Frontal cortex (tissue), 4 donors: Measurements from ENCODE around the gene IL1RAPL1. TPM values are rescaled to one million over a fixed set of nuclear protein-coding genes. Genes with fewer than 3 reads are reported as not detected.
A peak's percentile ranks its signal among the peaks of the same experiment; 100 is the strongest.

Experiments
- DNase-seq, 2 donors: peaks; one replicate each; pipeline ENCODE4 v3.0.0; 2012; ENCODE audit warnings: low spot score in 2 of 2
- FAIRE-seq: peaks from 2 replicates; lab custom pipeline; 2012; peaks lifted over from hg19 to GRCh38; lab: Jason Lieb, UNC
- small RNA-seq: library from RNA; depleted of rRNA; stranded (forward); fragments of <200 nt; gene quantifications from one replicate; pipeline ENCODE3, GENCODE V24; 2014
- total RNA-seq: library from RNA; depleted of rRNA; stranded (reverse); fragments of >200 nt; gene quantifications from one replicate; pipeline ENCODE4 v1.2.3, GENCODE V29; 2014
- donor health status: control.
- donor health status: control.
- donor health status: control.

Gene IL1RAPL1
- total RNA-seq, 1 donor from 2014 or later, result 14.3 TPM

DNA sequence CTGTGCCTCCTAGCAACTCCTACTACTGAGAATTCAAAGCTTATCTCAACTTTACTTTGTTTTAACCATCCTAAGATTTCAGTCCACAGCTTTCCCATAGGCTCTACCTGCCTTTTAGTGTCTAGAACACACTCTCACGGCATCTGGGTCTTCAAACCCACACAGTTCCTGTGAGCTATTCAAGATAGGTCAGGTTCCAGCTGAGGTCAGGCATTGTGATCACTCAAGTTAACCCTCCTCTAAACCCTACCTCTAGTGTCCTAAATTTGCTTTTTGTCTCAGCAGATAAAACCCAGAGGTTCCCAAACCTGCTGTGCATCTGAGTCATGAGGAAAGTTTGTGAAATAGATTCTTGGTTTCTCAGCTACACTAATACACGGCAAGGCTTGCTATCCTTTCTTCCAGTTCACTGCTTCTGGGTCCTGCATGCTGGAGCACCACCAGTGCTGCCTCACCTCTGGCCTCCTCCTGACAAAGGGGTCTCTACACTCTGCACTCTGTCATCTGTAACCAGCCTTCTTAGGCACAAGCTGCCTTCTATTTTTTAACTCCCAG is 1303.5 kb downstream of the IL1RAPL1 start:
- DNase-seq, result no peak
- FAIRE-seq, result no peak

DNA sequence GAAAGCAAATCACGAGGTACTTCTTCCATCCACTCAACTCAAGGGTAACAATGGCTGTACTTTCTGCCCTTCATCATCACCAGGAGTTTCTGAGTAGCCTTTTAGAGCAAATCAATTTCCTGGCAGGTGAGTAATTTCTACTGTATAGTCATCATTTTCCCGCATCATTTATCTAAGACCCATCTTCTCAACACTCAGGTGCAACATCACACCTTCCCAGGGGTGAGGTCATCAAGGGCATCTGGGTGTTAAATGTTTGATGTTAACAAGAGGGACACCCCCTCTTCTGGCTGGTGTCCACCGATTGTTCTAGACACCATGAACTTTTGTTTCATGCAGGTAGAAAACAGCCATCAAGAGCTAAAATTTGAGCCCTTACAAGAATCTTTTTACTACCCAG is 1314.8 kb downstream of the IL1RAPL1 start:
- FAIRE-seq, result no peak
- no peak for DNase-seq

DNA sequence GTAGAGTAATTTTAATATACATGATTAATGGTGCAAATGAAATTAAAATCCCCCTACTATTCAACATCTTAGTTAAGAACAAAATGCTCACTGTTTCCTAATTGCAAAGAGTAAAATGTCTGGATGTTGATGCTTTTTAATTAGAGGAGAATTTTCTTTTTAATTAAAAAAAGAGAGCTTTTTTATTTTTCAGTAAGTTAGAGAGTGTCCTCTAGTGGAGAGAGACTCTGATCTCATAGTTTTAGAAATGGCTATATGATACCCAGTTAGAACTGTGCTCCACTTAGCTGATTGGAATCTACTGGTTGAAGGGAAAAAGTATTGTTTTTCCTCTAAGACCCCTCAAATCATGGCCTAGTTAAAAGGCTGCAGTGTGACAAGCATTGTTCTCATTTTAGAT is 1316.1 kb downstream of the IL1RAPL1 start:
- FAIRE-seq, result no peak
- DNase-seq, result peak; percentile 0 to 1

DNA sequence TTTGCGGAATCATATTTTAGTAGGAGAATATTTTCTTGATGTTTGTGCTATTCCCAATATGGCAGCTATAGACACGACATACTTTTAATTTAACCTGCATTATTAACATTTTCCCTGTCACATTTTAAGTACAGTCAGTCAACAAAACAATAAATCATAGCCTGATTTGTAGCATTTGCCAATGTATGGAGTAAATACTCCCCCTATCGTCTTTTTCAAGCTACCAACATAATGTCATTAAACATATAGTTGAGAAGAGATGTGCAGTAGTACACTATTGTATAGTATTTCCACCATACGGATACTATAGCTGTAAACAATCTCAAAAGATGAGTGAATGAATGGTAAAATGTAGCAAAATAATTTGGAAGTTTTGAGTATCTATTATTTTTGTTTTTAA is 1324.4 kb downstream of the IL1RAPL1 start:
- no peak for DNase-seq
- no peak for FAIRE-seq

DNA sequence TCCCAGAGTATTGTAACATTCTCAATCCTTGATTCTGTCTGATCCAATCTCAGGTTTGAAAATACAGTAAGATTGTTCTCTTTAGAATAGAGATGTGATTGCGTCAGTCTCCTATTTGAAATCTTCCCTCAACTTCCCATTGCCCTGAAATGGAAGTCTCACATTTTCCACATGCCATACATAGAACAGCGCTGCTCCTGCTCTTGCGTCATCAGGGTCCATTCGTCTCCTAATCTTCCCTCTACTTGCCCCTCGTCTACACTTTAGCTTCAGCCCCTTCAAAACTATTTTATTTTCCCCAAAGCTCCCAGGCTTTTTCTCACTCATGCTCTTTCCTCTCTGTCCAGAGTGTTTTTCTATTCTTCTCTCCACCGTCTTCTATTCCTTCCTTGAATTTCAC is 1326.4 kb downstream of the IL1RAPL1 start:
- DNase-seq, result no peak
- no peak for FAIRE-seq

DNA sequence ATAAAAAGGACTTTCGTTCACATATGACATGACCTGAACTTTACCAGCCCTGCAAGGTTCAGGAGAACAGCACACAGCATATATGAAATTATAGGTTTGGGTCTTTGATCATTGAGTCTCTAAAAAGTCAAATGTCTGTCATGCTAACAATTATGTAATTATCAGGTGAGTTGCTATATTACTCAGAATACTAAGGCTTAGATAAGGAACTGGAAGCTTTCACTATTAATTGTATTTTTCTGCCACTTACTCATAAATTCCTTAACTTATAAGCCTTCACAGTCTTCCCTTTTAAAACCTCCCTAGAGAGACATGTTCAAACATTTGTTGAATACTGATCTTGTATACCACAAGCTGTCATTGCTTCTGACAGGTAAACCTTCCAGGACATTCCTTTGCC is 1335.4 kb downstream of the IL1RAPL1 start:
- DNase-seq (no peak), FAIRE-seq (no peak)

DNA sequence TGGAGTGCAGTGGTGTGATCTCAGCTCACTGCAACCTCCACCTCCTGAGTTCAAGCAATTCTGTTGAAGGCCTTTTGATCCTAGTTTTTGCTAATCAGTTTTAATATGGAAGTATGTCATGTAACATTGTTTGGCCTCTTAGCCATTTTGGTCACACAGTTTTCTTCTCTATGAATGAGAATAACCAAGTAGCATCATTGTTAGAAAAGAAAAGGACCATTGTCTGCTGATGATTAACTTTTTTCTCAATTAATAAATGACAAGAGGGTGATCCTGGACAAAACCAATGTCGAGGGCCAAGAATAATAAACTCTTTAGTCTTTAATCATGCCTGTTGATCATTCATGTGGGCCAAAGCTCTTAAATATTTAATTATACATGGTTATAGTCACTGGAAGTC is 1338.8 kb downstream of the IL1RAPL1 start:
- FAIRE-seq, result no peak

DNA sequence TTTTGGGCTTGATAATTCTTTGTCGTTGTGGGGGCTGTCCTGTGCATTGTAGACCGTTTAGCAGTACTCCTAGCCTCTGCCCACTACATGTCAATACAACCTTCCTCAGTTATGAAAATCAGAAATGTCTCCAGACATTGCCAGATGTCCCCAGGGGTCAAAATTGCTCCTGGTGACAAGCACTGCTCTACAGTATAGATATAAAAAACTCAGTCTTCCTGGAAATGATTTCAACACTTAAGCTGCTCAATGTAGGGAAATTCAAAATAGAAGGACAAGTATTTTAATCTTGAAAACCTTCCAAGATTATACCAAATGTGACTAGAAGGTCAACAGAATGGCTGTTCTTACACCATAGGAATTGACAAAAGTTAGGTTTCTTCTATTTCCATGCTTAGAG is 1339.4 kb downstream of the IL1RAPL1 start:
- DNase-seq, result no peak
- no peak for FAIRE-seq

More for the DNA sequence above, 1338.8 kb downstream of the IL1RAPL1 start:
- DNase-seq, result no peak

DNA sequence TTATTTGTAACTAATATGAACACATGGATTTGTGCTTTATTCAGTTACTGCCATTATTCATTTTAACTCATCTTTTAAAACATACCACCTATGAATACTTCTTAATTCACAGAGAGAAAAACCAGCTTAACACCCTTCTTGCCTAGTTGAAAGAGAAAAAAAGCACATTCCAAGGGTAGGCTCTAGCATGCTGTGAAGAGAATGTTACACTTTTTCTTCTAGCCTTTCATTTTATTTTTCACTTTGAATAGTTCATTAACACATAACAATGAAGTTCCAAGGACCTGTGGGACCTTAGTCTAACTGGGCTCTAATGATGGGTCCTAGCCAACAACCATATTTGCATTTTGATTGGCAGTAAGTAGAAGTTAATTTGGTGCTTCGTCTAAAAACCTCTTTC is 1348.2 kb downstream of the IL1RAPL1 start:
- no peak for DNase-seq
- no peak for FAIRE-seq

DNA sequence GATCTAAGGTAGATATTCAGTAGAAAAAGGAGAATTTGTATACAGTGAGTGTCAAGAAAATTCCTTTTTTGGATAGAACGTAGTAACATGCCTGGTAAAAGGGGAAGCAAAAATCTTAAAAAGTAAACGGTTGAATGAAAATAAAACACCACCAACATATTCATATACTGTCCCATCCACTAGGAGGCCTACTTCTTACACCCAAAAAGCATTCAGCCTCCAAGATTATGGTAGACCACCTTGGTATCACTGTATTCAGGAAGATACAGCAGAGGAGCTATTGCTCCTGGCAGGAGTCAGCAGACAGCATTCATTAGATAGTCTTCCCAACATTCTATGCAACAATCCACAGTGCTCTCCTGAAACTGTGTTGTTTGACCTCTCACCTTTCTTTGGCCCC is 1353.5 kb downstream of the IL1RAPL1 start:
- FAIRE-seq (no peak), DNase-seq (no peak)

DNA sequence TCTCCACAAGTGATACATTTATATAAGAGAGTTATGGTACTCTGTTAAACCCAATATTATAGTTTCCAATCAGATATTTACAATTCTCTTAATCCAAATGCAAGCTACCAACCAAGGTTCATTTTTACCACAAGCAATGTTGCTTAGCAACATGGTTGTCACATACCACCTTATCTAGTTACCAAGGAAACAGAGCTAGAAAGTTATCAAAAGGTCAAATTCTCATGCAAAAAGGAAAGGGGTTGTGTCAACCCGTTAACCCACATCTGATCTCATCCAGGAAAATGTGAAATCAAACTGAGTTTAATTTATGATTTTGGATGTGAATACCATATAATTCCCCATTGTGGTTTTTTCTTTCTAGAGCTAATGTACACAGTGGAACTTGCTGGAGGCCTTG is 1354.0 kb downstream of the IL1RAPL1 start:
- no peak for FAIRE-seq
- DNase-seq, result no peak

DNA sequence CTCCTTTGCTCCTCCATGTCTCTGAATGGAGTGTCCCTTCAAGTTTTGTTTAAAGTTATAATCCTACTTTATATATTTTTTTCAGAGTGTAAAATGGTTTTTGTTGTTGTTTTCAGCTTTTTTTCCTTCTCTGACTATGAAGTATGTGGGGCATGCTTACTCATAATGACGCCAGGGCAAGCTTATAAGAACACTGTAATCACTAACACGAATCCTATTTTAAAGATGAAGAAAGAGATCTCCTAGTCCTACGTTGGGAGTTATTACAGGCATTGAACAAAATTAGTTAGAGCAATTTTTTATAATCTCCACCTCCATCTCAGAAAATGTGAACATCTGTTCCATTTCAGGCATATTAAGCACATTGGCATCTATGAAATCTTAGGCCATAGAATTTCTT is 1360.0 kb downstream of the IL1RAPL1 start:
- FAIRE-seq (no peak), DNase-seq (no peak)

DNA sequence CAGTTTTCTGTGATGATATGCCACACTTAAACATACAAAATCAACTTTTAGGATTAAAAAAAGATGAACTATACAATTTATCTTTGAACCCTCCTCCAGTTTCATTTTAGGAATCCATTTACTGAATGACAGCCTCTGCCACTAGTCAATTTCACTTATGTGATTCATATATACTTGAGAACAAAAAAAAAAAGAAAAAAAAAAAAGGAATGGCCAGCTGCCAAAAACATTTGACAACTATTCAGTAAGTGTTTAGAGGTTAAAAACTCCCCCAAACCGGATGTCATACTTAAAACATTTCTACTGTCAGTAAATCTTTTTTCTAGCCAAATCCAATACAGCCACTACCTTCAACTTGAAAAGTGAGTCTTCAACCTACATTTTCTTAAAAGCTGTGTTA is 1361.4 kb downstream of the IL1RAPL1 start:
- FAIRE-seq, result no peak
- no peak for DNase-seq

DNA sequence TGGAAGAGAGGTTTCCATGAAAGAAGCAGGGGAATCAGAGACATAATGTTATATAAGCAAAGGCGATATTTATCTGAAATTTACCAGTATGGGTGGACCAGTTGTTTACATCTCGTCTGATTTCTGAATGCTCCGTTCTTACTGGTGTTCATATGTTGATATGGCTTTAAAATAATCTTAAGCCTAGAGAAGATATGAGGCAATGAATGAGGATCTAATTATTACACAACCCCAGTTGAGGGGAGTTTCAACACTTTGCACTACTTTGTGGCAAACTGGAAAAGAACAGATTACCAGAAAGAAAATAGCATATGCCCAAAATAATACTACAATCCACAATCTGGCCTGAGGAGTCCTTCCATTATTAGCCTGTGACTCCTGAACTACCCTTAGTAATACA is 1364.8 kb downstream of the IL1RAPL1 start:
- FAIRE-seq (no peak), DNase-seq (no peak)

DNA sequence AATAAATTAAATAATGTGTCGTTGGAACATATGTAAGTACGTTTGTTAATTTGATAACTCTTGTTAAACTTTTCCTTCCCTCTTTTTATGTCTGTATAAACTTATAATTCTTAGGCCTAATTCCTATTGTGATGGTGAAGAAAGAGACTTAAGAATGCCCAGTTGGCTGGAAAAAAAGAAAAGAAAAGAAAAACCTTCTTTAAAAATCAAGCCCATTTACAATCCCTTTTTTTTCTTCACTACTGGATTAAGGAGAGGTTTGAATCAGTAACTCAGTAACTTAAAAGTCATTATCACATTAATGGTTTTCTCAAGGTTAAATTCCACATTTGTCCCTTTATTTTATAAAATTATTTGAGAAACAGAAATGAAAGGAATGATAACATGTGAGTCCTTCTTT is 1374.8 kb downstream of the IL1RAPL1 start:
- DNase-seq, result no peak
- no peak for FAIRE-seq

DNA sequence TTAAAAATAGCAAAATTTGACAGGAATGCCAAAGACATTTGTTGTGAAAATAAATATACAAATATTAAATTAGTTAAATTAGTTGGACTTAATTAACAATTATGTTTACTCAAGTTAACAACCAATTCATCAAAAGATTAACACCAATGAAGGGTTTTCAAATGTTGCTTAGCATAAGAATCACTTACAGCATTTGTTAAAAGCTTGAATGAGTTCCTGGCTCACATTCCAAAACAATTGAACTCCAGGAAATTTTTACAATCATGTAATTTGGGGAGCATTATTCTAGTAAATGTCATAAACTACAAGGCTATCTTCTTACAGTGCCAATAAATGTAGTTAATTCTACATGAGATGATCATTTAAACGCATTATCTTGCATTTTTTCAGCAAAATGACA is 1378.4 kb downstream of the IL1RAPL1 start:
- DNase-seq (no peak), FAIRE-seq (no peak)

DNA sequence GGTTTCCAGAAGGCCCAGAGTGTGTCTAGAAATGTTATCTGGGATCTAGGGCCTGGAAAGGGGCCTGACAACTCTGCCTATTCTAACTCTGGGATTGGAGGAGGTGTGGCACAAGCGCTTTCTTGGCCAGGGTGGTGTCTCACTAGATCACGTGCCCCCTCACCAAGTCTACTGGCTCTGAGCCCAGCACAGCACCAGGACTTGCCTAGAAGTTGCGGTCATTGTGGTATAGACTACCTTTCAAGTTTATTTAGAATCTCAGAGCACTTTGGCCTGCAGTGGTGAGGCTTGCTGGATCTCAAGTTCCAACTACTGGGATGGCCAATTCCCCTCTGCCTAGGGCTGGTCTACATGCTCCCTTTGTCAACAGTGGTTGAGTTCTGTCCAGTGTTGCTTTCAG is 1404.8 kb downstream of the IL1RAPL1 start:
- DNase-seq (no peak), FAIRE-seq (no peak)

DNA sequence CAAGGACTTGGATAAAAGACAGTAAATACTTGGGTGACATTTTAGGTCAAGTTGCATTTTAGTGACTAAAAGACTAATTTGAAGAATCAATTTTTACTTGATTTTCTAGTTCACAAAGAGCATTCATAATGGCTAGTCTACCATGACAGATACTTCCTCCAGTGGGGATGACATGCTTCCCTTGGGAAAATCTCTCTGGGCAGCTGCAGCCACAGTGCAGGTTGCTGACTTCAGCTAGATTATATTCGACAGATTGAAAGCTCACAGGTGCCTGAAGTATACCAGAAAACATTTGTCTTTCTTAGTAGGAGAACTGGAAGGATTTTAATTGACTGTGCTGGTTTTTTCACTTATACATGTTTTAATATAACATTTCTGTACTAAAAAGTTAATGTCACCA is 1418.6 kb downstream of the IL1RAPL1 start:
- FAIRE-seq (no peak), DNase-seq (no peak)

Small RNAs within 50 kb of the gene (small RNA-seq; reads per million reads assigned to genes)
- gene MIR4666B, result not detected
- not detected for gene RF00284
- 0.61 reads per million, percentile 48 among the genes with 10 or more reads in this experiment for gene RNA5SP500
